Measurements from ENCODE around the gene PHLPP1.

GRCh38 chr18:62944454-62944853 lies 229.1 kb downstream of the PHLPP1 start:
- TF ChIP-seq RFX5 (IDR thresholded peaks at IDR 0.05; ENCODE audit: low read depth, low read length): no peak
- TF ChIP-seq, protein P1, sequence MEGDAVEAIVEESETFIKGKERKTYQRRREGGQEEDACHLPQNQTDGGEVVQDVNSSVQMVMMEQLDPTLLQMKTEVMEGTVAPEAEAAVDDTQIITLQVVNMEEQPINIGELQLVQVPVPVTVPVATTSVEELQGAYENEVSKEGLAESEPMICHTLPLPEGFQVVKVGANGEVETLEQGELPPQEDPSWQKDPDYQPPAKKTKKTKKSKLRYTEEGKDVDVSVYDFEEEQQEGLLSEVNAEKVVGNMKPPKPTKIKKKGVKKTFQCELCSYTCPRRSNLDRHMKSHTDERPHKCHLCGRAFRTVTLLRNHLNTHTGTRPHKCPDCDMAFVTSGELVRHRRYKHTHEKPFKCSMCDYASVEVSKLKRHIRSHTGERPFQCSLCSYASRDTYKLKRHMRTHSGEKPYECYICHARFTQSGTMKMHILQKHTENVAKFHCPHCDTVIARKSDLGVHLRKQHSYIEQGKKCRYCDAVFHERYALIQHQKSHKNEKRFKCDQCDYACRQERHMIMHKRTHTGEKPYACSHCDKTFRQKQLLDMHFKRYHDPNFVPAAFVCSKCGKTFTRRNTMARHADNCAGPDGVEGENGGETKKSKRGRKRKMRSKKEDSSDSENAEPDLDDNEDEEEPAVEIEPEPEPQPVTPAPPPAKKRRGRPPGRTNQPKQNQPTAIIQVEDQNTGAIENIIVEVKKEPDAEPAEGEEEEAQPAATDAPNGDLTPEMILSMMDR (conservative IDR thresholded peaks at IDR 0.05; ENCODE audit: low read depth, low read length): no peak
- TF ChIP-seq RAD21 (IDR thresholded peaks at IDR 0.05; ENCODE audit: low read length): no peak
- no peak for TF ChIP-seq MAZ (IDR thresholded peaks at IDR 0.05; ENCODE audit: borderline replicate concordance, low read depth, low read length)

Data from IMR-90 (cell line).